Dermis microvascular lymphatic vessel endothelial cell (primary cell): ENCODE measurements around the gene DNAJB14. TPM values are rescaled to one million over a fixed set of nuclear protein-coding genes. Genes with fewer than 3 reads are reported as not detected.
A peak's percentile ranks its signal among the peaks of the same experiment; 100 is the strongest.

Experiments
- DNase-seq, 2 donors: peaks; one replicate each; pipeline versions ENCODE4 v3.0.0 to v3.0.0-alpha.2; 2010; ENCODE audit warnings: low read depth in 2 of 2
- total RNA-seq: library from RNA; depleted of rRNA; stranded (reverse); fragments of >200 nt; gene quantifications from 2 replicates; pipeline ENCODE4 v1.2.1, GENCODE V29; 2014

DNAJB14 gene
- total RNA-seq, 1 donor from 2014 or later: 50.8 TPM

DNA sequence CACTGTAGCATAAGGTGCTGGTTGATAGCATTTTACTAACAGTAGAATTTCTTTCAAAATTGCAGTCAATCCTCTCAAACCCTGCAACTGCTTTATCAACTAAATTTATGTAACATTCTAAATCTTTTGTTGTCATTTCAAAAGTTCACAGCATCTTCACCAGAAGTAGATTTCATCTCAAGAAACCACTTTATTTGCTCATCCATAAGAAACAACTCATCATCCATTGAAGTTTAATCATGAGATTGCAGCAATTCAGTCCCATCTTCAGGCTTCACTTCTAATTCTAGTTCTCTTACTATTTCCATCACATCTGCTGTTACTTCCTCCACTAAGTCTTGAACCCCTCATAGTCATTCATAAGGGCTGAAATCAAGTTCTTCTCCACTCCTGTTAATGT, 73.8 kb downstream of the DNAJB14 start:
- DNase-seq: no peak

DNA sequence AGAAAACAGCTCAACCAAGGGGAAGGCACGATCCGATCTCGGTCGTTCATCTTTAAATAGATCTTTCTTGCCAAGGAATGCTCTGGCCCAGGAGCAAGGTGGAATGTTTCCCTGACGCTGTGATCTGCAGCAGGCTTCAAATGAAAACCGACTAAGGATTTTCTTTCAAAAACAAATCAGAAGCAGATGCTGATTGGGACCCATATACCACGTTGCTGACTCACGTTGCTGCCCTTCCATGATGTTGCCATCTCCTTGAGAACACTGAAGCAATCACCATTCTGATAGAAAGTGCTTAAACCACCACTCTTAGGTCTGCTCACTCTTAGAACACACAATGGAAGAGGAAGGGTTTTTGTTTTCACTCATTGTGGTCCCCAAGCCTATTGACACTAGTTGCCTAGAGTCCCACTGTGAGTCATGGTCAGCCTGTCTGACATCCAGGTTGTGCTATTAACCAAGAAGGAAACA, 78.3 kb downstream of the DNAJB14 start:
- DNase-seq: peak in 1 of 2 donors; percentile 1

GRCh38 chr4:99863804-99864203, 82.6 kb downstream of the DNAJB14 start:
- peak in 1 of 2 donors; percentile 7 for DNase-seq

GRCh38 chr4:99861120-99861905, 85.1 kb downstream of the DNAJB14 start:
- no peak for DNase-seq

- no peak for DNase-seq
These were observed 85.9 kb downstream of the DNAJB14 start for GRCh38 chr4:99860521-99860920.

- no peak for DNase-seq
These were observed 86.8 kb downstream of the DNAJB14 start for GRCh38 chr4:99859618-99860017.

- DNase-seq: no peak
These were observed 89.1 kb downstream of the DNAJB14 start for GRCh38 chr4:99857307-99857706.

DNA sequence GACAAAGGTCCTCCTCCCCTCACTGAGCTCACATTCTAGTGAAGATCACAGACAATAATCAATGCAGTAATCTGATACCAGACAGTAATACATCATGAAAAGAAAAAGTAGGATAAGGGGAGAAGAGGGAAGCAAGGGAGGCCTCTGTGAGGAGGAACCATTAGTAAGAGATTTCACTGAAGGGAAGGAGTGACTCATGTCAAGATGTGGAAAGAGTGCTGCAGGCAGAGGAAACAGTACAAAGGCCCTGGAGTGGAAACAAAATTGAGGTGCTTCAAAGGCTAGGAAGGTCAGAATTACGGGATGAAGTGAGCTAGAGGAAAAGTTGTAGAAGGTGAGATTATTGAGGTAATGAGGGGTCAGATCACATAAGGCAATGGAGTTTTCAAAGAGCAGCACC, 90.3 kb downstream of the DNAJB14 start:
- DNase-seq: peak in 1 of 2 donors; percentile 6

- DNase-seq: no peak
These were observed 90.7 kb downstream of the DNAJB14 start for GRCh38 chr4:99855678-99856077.

DNA sequence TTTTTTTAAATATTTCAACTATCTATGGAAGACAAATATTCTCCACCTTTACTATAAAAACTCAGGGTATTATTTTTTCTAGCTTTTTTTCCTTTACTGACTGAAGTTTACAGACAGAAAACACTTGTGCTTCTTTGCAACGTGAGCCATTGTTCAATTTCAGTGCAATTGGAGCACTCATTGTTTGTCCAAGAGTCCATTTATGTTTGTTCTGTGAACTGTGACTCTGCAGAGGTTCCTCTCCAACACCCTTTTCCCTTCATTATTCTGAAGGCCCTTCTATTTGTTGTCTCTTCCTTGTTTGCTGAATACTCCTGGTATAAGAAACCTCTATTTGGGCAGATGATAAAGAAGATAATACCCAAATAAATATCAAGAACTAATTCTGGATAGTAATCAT, 92.4 kb downstream of the DNAJB14 start:
- DNase-seq: no peak

DNA sequence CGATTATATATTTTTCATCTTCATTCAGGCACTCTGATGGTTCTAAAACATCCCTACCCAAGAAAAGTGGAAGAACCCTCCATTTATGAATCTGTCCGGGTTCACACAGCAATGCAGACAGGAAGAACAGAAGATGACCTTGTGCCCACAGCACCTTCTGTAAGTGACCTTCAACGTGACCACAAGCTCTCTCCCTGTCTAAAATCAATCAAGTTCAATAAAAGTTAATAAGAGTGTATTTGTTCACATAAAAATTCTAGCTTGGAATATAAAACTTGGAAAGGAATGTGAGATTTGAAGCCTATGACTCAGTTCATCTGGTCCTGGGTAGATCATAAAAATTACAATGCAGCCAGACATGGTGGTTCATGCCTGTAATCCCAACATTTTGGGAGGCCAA, 93.2 kb downstream of the DNAJB14 start:
- no peak for DNase-seq

DNA sequence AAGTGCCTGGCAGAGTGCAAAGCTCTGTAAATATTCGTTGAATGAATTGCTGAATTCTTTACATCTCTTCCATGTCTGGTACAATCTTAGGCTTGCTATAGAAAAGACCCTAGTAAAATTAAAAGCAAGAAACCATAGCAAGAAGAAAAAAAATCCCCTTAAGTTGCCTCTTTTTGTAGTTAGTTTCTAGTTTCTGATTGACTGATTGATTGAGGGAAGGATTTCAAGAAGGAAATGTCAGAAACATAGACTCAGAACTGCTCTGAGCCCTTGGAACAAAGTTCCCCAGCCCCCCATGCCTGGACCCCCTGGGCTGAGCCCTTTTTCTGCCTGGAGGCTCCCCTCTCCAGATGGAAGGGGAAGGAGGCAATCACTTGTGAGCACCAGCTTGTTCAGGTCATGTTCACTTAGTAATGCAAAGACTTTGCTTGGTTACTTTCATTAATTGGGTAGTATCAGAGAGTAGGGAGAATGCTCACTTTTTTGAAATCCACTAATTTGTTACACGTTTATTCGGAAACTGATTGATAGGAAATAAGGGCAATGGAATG, 94.1 kb downstream of the DNAJB14 start:
- DNase-seq: no peak

DNA sequence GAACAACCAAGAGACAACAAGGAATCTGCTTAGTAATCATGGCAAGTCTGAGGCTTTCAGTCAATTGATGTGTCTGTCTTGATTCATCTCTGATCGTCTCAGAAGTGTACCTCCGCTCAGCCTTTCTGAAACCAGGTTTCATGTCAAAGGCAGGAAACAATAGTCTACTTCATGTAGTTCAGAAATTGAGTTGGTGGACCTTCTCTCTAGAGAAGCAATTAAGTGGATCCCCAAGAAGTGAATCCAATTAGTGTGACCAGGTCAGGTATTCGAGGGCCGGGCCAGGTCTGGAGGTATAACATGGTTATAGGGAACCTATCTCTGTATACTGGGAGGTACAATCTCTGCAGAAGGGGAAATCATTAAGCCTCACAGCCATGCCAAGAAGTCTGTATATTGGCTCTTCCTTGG, 97.8 kb downstream of the DNAJB14 start:
- no peak for DNase-seq

- no peak for DNase-seq
These were observed 98.9 kb downstream of the DNAJB14 start for GRCh38 chr4:99847362-99847976.

GRCh38 chr4:99846891-99847290, 99.5 kb downstream of the DNAJB14 start:
- no peak for DNase-seq

Other genes starting within 250 kb of the DNAJB14 start
- not detected in 2 replicates for gene DAPP1, start 129.8 kb downstream of the DNAJB14 start, total RNA-seq
- 19.4 and 29.2 TPM in 2 replicates for gene LAMTOR3, start 52.2 kb downstream of the DNAJB14 start, total RNA-seq
- gene H2AZ1, start 3.7 kb upstream of the DNAJB14 start, total RNA-seq: 230 and 455 TPM in 2 replicates
- 2.0 and 4.1 TPM in 2 replicates for gene DDIT4L, start 243.8 kb upstream of the DNAJB14 start, total RNA-seq